ENCODE data around the gene RARS2.

The RARS2 gene

DNA sequence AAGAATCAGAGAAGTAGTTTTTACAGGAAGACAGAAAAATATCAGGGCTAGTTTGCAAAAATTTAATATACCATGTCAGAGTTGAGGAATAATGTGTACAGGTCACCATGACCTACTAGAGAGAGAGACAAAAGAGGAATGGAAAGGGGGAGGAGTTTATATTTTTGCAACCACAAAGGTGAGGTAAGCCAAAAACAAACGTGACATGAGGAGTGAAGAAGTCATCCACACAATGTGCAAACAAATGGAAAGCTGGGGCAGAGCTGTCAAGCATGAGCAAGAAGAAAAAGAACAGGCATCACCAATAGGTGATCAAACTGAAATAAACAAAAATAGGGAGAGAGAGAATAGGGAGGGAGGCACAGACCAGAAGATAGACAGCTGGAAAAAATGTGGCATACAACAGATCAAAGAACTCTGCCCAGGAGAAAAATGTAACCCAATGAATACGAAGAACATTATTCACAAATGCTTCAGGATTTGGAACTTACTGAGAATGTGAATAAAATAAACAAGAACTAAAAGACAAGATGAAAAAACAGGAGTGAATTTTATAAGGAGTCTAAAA, 15.5 kb downstream of the RARS2 start:
- DNase-seq (ENCODE audit: low read depth, low spot score), result no peak

DNA sequence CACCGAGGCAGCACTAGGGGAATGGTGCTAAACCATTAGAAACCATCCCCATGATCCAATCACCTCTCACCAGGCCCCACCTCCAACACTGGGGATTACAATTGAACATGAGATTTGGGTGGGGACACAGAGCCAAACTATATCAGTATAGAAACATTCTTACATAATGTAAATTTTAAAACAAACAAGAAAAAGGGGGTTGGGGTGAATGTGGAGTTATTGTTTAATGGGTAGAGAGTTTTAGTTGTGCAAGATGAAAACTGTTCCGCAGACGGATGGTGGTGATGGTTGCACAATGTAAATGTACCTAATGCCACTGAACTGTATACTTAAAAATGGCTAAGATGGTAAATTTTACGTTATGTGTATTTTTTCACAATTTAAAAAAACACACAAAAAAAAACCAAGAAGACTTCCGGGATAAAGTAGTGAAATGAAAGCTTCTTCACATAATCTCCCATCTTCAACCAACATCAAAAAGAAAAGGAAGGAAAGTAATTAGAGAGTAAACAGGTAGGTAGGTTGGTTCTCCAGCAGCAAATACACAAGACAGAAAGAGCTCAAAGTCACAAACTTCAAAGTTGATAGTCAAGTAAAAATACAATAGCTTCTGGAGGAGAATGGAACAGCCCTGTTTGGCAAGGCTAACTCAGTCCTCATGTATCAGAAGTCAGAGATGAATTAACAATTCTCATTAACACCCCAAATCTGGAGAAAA, 16.3 kb downstream of the RARS2 start:
- no peak for DNase-seq (ENCODE audit: low read depth, low spot score)

DNA sequence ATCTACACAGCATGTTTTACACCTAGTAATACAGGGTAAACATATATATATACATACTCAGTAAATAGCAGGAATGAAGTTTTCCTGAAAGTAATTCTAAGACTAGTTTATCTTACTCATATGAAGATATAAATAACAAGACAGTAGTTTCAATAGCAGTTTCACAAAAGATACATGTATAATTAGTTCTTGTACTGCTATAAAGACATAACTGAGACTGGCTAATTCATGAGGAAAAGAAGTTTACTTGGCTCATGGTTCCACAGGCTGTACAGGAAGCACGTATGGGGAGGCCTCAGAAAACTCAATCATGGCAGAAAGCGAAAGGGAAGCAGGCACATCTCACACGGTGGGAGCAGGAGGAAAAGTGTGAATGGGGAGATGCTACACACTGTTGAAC, 16.9 kb downstream of the RARS2 start:
- no peak for DNase-seq (ENCODE audit: low read depth, low spot score)

DNA sequence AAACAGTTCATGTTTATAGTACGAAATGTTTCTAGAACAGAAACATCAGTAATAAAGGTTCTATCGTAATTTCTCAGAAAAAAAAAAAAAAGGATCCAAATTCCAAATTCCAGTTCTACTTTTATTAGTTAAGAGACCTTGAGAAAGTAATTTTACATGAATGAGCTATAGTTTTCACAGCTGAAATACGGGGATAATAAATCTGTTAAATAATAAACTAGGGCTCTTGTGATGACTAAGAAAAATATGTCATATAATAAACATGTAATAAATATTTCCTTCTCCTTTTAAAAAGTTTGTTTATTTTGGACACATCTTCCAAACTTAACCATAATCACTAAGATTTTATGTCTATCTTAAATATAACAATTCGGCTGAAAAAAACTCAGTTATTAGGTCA, 17.8 kb downstream of the RARS2 start:
- no peak for DNase-seq (ENCODE audit: low read depth, low spot score)

DNA sequence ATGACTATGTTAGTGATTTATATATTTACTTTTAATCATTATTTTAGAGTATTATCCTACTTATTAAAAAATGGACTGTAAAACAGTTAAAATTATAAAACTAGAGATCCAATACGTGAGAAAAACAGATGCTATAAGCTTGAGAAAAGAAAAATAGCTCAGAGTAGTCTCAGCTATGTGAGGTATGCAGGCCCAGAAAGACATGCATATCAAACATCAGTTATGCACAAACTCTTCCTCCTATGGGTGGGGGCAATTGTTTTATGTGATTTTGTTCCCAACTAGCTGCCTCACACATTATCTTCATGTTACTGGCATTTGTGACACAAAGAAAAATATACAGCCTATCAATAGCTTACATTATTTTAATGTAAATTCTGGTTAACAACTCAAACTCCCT, 28.8 kb downstream of the RARS2 start:
- DNase-seq (ENCODE audit: low read depth, low spot score), result no peak

DNA sequence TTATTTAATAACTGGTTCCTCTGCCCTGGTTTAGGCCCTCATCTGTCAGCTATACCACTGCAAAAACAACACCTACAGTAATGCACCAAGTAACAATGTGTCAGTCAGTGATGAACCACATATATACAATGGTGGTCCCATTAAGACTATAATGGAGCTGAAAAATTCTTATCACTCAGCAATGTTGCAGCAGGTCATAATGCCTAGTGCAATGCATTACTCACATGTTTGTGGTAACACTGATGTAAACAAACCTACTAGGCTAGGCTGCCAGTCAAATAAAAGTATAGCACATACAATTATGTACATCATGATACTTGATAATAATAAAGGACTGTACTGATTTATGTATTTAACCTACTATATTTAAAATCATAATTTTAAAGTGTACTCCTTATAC, 31.3 kb downstream of the RARS2 start:
- DNase-seq (ENCODE audit: low read depth, low spot score), result no peak

DNA sequence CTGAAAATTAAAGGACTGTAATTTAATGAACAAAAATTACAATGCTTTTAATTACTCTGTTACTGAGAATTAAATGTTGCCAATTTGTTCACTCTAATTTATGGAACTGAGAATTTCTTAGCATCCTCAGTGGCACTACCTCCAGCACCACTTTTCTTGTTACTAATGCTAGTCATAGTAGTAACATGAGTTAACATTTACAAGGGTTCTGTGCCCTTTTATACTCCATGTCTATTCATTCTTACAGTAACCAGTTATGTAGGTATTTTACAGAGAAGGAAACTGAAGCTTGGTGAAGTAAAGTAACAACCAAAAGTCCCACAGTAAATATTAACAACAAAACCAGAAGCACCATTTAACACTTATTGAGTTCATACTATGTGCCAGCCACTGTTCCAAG, 34.3 kb downstream of the RARS2 start:
- DNase-seq (ENCODE audit: low read depth, low spot score), result no peak

DNA sequence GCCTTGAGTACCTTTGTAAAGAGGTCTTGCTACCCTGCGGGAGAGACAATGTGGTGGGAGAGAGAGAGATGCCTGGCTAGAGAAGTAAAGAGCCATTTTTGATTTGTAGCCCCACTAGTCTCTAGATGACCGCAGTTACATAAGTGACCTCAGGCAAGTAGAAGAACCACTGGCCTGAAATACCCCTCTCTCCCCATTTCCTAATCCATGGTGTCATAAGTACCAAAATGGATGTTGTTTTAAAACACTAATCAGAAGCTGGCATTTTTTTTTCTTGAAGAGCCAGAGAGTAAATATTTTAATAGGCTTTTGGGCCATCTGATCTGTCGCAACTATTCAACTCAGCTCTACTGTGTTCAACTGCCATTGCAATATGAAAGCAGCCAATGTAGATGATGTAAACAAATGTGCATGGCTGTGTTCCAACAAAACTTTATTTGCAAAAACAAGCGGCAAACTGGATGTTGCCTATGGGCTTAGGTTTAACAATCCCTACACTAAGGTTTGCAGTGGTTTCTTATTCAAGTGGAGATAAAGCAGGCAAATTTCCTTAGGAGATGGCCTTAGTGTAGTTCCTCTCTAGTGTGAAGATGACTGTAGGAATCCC, 36.5 kb downstream of the RARS2 start:
- DNase-seq (ENCODE audit: low read depth, low spot score), result no peak

DNA sequence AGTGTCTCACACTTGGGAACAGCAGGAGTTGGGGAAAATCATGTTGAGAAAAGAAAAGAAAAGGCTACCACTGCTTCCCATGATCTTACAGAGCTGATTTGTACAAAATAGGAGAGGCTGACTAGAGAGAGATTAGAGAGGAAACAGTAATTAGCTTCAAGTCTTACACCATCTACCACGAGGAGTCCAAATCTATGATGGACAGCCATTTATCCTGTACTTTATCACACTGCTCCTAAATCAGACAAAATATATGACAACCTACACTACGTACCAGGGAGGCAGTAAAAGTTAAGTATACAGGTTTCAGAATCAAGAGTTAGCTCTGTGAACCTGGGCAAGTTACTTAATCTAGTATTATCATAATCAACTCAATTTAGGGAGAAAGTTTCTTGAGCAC, 38.0 kb downstream of the RARS2 start:
- DNase-seq (ENCODE audit: low read depth, low spot score), result no peak

DNA sequence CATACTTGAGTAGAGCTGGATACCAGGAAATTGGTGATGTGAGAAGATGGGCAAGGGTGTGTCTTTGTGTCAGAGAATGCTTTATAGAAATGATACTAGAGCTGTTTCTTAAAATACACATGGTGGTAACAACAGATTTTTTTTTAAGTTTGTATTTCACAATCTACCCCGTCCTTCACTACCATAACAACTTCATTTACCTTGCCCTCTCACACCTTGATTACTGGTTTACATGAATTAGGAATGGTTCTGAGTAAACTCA, 45.4 kb downstream of the RARS2 start:
- DNase-seq (ENCODE audit: low read depth, low spot score), result no peak

DNA sequence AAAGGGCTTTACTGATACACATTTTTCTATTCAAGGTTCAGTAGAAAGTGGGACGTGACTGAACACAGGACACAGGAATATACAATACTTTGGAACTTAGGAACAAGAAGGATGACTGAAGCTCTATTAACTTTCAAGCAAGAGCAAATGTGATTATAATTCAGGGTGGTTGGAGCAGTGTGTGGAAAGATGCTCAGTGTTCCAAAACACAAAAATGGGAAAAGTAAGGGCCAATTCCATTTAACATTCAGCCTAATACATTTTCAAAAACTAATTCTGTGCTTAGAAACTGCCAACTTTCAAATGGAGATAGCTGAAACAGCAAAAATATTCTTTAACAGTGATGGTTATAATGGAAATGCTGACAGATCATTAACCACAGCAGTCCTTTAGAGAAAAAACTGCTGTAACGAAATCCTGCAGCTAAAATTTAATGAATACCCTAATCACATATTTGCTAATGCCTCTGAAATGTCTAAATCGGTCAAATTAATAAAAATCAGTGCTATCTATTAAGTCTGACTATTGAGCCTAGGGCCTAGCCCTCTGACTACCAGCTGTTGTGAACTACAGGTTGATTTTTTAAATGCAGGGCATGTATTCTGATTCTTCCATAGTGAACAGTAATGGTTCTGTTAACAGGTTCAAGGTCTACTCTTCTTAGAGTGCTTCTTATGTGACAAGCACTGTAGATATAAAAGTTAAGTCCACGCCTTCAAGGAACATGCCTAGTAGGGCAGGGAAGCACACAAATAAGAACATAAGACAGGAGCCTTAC, 45.9 kb downstream of the RARS2 start:
- no peak for DNase-seq (ENCODE audit: low read depth, low spot score)

DNA sequence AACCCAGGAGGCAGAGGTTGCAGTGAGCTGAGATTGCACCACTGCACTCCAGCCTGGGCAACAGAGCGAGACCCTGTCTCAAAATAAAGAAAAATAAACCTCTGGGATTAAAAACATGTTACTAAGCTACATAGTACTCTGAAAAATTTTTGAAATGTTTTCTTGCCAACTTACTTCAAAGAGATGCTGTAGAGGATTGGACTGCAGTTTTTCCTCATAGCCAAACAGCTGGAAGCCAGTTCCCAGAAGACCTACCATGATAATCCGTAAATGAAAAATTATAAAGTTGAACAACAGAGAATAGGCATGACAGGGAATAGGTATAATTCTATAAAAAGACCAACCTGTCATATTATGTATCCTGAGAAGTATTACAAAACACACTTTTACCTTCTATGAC, 48.0 kb downstream of the RARS2 start:
- no peak for DNase-seq (ENCODE audit: low read depth, low spot score)

DNA sequence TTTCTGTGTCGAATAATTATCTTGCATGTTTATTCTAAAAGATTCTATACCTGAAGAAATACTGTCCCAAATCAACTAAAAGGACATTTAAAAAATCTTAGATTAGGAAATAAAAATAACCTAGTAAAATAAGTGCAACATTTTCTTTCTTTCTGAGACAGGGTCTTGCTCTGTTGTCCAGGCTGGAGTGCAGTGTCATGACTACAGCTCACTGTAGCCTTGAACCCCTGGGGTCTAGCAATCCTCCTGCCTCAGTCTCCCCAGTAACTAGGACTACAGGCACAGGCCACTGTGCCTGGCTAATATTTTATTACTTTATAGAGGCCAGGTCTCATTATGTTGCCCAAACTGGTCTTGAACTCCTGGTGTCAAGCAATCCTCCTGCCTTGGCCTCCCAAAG, 48.7 kb downstream of the RARS2 start:
- DNase-seq (ENCODE audit: low read depth, low spot score), result no peak

DNA sequence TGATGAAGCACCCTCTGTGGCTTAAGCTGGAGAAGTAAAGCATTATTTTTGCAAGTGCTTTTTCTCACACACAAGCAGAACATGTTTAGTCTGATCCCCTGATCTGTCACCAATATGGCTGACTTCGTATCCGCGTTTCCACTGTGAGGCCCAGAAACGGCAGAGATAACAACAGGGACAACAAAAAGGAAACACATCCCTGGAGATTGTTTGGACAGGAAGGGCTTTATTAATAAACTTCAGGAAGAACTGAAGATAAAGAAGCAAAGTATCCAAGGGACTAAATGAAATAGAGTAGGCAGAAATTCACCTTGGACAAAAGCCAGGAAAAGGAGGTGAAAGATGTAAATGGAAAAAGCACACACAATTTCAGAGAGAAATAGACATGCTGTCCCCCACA, 49.2 kb downstream of the RARS2 start:
- DNase-seq (ENCODE audit: low read depth, low spot score), result no peak

DNA sequence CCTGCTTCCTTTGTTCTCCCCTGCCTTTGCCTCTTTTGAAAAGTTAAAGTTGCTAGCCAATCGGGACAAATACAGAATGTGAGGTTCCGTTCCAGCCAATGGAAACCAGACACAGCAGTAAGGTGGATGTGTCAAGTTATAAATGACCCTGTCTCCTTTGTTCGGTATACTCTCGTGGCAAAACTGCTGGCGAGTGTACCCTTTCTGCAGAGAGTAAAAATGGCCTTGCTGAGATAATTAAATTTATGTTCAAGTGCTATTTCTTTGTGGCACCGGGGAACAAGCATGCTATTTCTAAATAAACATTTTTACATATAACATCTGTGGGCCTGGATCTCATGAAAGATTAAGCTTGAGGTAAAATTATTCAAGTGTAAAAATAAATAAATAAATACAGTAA, 50.2 kb downstream of the RARS2 start:
- DNase-seq (ENCODE audit: low read depth, low spot score), result no peak

DNA sequence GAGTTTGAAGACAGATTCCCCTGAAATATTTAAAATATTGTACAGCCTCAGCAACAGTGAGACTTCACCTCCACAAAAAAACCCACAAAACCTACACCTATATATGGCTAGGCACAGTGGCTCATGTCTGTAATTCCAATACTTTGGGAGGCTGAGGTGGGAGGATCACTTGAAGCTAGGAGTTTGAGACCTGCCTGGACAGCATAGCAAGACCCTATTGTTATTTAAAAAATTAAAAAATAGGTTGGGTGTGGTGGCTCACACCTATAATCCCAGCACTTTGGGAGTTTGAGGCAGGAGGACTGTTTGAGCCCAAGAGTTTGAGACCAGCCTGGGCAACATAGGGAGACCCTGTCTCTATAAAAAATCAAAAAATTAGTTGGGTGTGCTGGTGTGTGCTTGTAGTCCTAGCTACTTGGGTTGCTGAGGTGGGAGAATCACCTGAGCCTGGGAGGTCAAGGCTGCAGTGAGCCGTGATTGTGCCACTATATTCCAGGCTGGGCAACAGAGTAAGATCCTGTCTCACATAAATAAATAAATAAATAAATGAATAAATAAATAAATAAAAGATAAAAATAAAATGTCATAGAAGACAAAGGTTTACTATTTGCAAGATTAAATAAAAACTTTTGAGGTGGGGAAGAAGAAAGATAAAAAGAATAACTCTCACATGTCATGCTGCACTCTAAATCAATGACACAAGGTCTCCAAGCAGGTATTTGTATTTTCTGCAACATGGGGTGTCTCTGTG, 51.1 kb downstream of the RARS2 start:
- no peak for DNase-seq (ENCODE audit: low read depth, low spot score)

DNA sequence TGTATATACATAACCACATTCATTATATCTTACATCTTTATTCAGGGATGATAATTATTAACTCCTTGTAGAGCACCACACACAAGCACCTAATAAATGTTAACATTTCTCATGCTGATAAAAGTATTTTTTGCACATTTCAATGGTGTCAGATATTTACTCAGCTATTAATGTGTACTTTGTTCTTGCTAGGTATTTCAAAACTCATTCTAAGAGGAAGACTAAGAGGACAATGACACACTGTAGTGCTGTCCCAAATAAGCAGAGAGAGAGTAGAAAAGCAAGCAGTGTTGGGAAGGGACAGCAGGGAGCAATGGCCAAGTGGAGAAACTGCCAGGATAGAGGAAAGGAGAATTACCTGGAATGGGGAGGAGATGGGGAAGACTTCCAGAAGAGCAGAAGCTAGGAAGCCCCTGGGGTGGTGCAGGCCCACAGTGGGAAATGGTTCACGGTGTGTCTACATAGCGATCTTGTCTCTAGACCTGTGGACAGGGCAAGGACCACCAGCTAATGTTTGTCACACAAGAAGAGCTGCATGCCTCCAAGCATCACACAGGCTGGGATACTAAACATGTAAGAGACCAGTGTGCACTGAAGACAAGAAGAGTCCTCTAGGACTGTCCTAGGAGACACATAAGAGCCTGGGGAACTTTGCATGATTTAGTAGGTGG, 55.3 kb downstream of the RARS2 start:
- DNase-seq (ENCODE audit: low read depth, low spot score), result no peak

DNA sequence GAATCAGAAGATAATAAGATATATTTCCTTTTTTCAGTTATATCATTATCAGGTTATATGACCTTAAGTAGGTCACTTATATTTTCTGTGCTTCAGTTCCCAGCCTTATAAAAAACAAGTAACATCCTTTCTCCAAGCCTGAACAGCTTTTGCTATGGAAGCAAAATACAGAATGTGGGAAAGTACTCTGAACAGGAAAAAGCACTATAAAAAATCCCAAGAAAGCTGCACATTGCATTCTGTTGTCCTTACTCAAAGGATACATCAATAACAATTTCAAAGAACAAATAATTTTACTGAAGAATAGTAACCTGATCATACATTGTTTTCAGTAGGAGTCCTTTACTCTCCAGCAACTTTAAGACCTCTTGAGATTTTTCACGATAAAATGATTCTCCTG, 60.6 kb downstream of the RARS2 start:
- no peak for DNase-seq (ENCODE audit: low read depth, low spot score)

DNA sequence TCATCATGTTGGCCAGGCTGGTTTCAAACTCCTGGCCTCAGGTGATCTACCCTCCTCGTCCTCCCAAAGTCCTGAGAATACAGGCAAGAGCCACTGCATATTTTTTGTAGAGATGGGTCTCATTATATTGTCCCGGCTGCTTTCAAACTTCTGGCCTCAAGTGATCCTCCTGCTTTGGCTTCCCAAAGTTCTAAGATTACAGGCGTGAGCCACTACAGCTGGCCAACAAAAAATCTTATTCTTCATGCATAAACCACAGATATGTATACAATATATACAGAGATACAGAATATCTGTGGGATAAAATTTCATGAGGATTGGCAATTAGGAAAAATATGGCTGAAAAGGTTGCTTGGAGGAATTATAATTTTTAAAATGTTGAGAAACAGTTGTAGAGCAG, 67.1 kb downstream of the RARS2 start:
- no peak for DNase-seq (ENCODE audit: low read depth, low spot score)

DNA sequence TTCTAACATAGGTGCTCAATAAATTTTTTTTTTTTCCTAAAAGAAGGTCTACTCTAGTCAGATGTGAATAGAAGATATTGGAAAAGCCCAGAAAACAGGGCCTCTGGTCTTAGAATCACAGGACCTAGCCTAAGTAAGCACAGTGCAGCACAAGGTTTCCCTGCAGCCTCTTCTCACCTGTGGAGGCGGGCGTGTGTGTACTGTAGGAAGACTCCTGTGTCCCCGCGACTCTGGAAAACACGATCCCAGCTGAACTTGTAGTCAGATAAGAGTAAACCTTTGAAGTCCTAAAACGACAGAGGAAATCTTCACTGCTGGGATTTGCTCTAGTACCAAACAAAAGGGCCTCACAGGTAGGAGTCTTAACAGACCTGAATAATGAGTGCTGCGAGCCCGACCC, 71.3 kb downstream of the RARS2 start:
- DNase-seq (ENCODE audit: low read depth, low spot score), result no peak

DNA sequence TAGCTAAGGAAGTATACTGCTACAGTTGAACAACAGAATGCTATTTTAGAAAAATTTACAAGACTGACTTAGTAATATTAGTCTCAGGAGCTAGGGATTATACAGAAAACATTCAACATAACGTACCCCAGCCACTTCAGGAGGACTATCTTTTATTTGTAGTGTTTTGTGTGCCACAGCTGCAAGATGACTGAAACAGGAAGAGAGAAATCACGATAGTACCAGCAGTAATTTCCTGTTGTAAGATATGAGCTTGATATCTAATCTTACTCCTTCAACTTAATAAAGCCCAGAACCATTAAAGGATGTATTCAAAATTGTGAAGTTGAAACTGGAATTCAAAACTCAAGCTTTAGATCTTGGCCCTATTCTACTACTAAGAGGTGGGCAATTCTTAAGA, 75.0 kb downstream of the RARS2 start:
- DNase-seq (ENCODE audit: low read depth, low spot score), result no peak

DNA sequence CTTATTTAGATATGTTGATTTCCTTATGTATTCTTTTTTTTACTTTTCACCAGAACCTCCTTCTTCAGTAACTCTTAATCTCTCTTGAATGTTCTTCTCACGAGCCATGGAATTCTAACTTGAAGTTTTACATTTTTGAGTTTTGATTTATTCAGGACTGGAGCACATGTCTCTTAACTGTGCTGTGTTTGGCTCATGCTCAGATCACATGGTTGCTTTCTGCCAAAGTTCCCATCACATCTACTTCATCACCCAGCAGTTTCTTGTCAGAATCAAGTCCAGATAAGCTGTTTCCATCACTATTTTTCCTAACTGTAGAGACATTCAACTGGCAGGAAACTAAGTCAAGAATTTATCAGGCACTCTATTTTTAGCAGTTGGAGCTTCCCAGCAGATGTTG, 85.3 kb downstream of the RARS2 start:
- DNase-seq (ENCODE audit: low read depth, low spot score), result no peak
